SU-DHL-6 (cell line): ENCODE data around the gene SMG7.

Experiments used
- CTCF ChIP-seq: fragments of 200-600 bp; sonication (generic); IDR thresholded peaks from one replicate; pipeline ENCODE4 v1.5.1; 2017; ENCODE audit warnings: antibody characterized with exemption, mild to moderate bottlenecking, low read length, moderate library complexity; ENCODE audit not compliant: insufficient read depth, poor library complexity, severe bottlenecking
- EZH2phosphoT487 ChIP-seq: fragments of 200-600 bp; sonication (generic), shearing (Covaris generic); conservative IDR thresholded peaks from 2 replicates; pipeline ENCODE4 v1.6.1; 2018; ENCODE audit warnings: mild to moderate bottlenecking, antibody characterized with exemption, low read length, moderate library complexity, mixed read lengths

GRCh38 chr1:183602510-183602909, 130.2 kb downstream of the SMG7 start:
- TF ChIP-seq CTCF = no peak
- no peak for TF ChIP-seq EZH2phosphoT487
